Osteoblast (primary cell): ENCODE data around the gene WLS. TPM values are rescaled to one million over a fixed set of nuclear protein-coding genes. Genes with fewer than 3 reads are reported as not detected.

Source experiments
- DNase-seq: peaks from one replicate; pipeline ENCODE4 v3.0.0; 2011; ENCODE audit warnings: low spot score, mixed read lengths; ENCODE audit not compliant: insufficient read length; ENCODE audit errors: missing footprints
- H2AFZ ChIP-seq: 2 replicates; pipeline ENCODE4 v1.6.0; 2011; ENCODE audit warnings: mild to moderate bottlenecking, low read length
- H3K27ac ChIP-seq: 2 replicates; pipeline ENCODE4 v1.5.1; 2011; ENCODE audit warnings: mild to moderate bottlenecking, low read depth, low read length, moderate library complexity
- H3K27me3 ChIP-seq: 2 replicates; pipeline ENCODE4 v1.6.0; 2012; ENCODE audit warnings: mild to moderate bottlenecking, control low read depth, inconsistent platforms, low read length, moderate library complexity; ENCODE audit not compliant: insufficient read depth
- H3K36me3 ChIP-seq: 2 replicates; pipeline ENCODE4 v1.5.1; 2011; ENCODE audit warnings: mild to moderate bottlenecking, low read length, control low read depth, moderate library complexity; ENCODE audit not compliant: insufficient read depth
- H3K4me1 ChIP-seq: 2 replicates; pipeline ENCODE4 v1.5.1; 2011; ENCODE audit warnings: mild to moderate bottlenecking, low read length, control low read depth, moderate library complexity; ENCODE audit not compliant: insufficient read depth
- H3K4me2 ChIP-seq: 2 replicates; pipeline ENCODE4 v1.6.0; 2011; ENCODE audit warnings: mild to moderate bottlenecking, low read length; ENCODE audit not compliant: insufficient read depth
- H3K4me3 ChIP-seq: fragments of 200-600 bp; sonication (generic); 3 replicates; pipeline ENCODE4 v1.5.1; 2012; ENCODE audit warnings: mild to moderate bottlenecking, low read length, inconsistent platforms; ENCODE audit not compliant: insufficient read depth
- H3K79me2 ChIP-seq: 2 replicates; pipeline ENCODE4 v1.6.0; 2012; ENCODE audit warnings: mild to moderate bottlenecking, low read length, control low read depth, inconsistent platforms; ENCODE audit not compliant: insufficient read depth
- H3K9me3 ChIP-seq: 2 replicates; pipeline ENCODE4 v1.5.1; 2011; ENCODE audit warnings: low read depth, low read length, control low read depth
- H4K20me1 ChIP-seq: 2 replicates; pipeline ENCODE4 v1.6.0; 2012; ENCODE audit warnings: mild to moderate bottlenecking, low read length, control low read depth; ENCODE audit not compliant: insufficient read depth
- CTCF ChIP-seq: IDR thresholded peaks from 2 replicates; pipeline ENCODE4 v1.5.1; 2011; ENCODE audit warnings: mild to moderate bottlenecking, low read depth, low read length, moderate library complexity; ENCODE audit errors: extremely low read depth
- total RNA-seq: library from RNA; depleted of rRNA; stranded (reverse); fragments of >200 nt; gene quantifications from 2 replicates; pipeline ENCODE4 v1.2.3, GENCODE V29; 2012

WLS gene
- total RNA-seq, 1 donor = 54.3 TPM

DNA sequence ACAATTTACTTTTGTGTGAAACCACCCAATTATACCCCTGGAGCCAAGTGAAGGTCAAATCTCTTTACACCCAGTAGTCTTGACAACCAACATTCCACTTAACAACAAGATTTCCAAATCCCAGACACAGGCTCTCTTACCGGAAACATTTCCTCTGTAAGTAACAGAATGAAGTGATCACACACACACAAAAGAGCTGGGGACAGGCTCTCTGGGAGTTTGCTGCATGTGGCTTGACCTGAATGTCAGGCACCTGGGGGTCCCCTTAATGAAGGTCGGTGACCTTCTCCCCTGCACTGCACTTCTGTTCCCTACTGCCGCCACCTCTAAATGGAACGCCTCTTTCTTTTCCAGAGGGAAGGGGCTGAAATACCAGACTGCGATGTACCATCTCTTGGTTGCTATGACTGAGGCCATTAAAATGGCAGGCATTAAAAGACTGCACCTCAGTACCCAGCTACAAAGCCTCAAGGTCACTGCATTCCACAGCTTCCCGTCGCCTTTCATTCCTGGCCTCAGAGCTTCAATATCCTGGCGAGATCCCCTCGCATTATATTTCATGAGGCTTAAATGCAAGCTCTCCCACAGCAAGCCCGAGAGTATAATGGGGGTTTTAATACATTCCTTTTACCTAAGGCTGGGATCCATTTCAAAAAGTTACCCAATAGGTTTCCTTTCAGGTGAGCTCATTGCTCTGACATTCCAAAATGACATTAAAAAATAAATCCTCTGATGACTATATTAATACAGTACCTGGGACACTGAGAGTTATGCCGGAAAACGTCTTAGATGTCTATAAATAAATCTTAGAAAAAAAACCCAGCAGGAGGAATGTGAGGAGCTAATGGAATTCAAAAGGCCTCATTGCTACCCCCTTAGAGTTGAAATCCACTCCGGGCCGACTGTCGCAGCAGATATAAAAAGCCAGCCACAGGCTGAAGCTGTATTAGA lies 91.0 kb downstream of the WLS start:
- Histone ChIP-seq H3K79me2 (no peaks in the 10 kb centered on the region), H3K27me3 (no peaks in the 10 kb centered on the region), H2AFZ (no peak overlapping the region), H4K20me1 (no peaks in the 10 kb centered on the region), H3K9me3 (no peaks in the 10 kb centered on the region), H3K36me3 (peaks cover 31% of the 10 kb centered on the region), H3K4me1 (peaks cover 5% of the 10 kb centered on the region), H3K4me3 (no peak overlapping the region), H3K4me2 (no peak overlapping the region), H3K27ac (no peak overlapping the region)
- no peak for TF ChIP-seq CTCF
- DNase-seq = no peak

DNA sequence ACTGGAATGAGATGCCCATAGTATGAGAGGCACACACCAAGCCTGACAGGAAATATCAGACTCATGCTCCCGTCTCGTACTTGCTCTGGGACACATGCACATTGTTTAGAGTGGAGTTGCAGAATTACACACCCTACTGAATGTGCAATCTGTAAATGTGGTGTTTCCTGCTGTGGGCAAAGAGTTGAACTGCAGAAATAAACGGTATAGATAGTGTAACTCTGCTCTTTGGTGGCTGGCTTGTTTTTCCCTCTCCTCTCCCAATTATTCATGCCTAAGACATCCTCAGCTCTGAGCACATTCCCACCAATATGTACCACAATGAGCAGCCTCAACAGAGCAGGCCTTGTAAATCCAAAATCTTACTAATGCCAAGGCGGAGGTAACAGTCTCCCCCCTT lies 91.8 kb downstream of the WLS start:
- no peak overlapping the region for H2AFZ ChIP-seq
- H3K36me3 ChIP-seq = peaks cover 23% of the 10 kb centered on the region
- no peak overlapping the region for H3K27ac ChIP-seq
- no peaks in the 10 kb centered on the region for H3K9me3 ChIP-seq
- no peak for TF ChIP-seq CTCF
- H3K4me2 ChIP-seq = no peak overlapping the region
- no peaks in the 10 kb centered on the region for H3K27me3 ChIP-seq
- no peak for DNase-seq
- no peak overlapping the region for H3K4me3 ChIP-seq
- H3K79me2 ChIP-seq = no peaks in the 10 kb centered on the region
- peaks cover 5% of the 10 kb centered on the region for H3K4me1 ChIP-seq
- no peaks in the 10 kb centered on the region for H4K20me1 ChIP-seq

DNA sequence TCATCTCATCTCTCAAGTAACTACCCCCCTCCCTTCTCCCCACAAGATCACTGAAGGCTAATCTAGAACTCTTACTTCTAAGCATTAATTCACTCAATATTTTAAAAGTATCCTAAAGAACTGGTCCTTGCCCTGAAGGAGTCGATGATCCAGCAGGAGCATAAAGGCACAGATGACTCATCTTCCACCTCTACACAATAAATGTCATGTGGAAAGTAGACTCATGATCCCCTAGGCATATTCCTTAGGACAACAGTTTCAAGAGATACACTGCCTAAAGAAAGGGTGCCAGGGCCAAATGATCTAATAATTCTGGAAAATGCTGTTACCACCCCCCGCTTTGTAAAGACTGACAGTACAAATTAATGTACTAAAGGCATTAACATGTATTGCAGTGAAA lies 96.1 kb downstream of the WLS start:
- peaks cover 33% of the 10 kb centered on the region for H3K36me3 ChIP-seq
- no peaks in the 10 kb centered on the region for H4K20me1 ChIP-seq
- no peaks in the 10 kb centered on the region for H3K27me3 ChIP-seq

More for the DNA sequence above, 96.1 kb downstream of the WLS start:
- no peak overlapping the region for H2AFZ ChIP-seq
- no peaks in the 10 kb centered on the region for H3K79me2 ChIP-seq
- TF ChIP-seq CTCF = no peak
- peaks cover 4% of the 10 kb centered on the region for H3K4me1 ChIP-seq
- H3K27ac ChIP-seq = no peak overlapping the region
- no peak overlapping the region for H3K4me2 ChIP-seq
- no peak for DNase-seq
- no peaks in the 10 kb centered on the region for H3K9me3 ChIP-seq
- H3K4me3 ChIP-seq = no peak overlapping the region
